Measurements from ENCODE around the gene ZBTB7B.

GRCh38 chr1:154972213-154972516 is 30.4 kb upstream of the ZBTB7B start:
- TF ChIP-seq EZH2phosphoT487 (IDR thresholded peaks at IDR 0.05; ENCODE audit: low read depth): no peak
- no peak for TF ChIP-seq CTCF (IDR thresholded peaks at IDR 0.05; ENCODE audit: low read depth, low read length)
